WI38 (cell line): ENCODE results near the gene DLX2.

Experiments
- H3K4me3 ChIP-seq: 2 replicates; pipeline ENCODE4 v1.5.1; 2011; ENCODE audit warnings: low read depth, mild to moderate bottlenecking, control low read depth, low read length
- TF ChIP-seq, protein P1 (sequence below): IDR thresholded peaks from 2 replicates; pipeline ENCODE4 v1.5.1; 2012; ENCODE audit warnings: low read depth, mild to moderate bottlenecking, control low read depth, low read length

DLX2 gene

DNA sequence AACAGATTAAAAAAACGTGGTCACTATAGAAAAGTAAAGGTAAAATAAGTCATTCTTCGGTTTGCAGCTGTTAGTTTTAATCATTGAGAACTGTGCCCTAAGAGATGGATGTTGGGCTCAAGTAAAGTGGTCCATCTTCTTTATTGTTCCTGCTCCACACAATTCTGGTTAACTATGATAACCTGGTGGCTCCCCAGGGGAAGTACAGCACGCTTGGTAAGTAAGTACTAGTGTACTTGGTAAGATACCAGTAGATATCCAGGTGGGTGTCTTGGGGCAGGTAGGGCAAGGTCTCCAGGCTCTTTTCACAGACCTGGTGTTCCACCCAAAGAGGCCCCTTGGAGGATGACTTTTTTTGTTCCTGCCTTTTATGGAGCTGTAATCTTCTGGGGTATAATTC, 31.6 kb upstream of the DLX2 start:
- TF ChIP-seq, protein P1, sequence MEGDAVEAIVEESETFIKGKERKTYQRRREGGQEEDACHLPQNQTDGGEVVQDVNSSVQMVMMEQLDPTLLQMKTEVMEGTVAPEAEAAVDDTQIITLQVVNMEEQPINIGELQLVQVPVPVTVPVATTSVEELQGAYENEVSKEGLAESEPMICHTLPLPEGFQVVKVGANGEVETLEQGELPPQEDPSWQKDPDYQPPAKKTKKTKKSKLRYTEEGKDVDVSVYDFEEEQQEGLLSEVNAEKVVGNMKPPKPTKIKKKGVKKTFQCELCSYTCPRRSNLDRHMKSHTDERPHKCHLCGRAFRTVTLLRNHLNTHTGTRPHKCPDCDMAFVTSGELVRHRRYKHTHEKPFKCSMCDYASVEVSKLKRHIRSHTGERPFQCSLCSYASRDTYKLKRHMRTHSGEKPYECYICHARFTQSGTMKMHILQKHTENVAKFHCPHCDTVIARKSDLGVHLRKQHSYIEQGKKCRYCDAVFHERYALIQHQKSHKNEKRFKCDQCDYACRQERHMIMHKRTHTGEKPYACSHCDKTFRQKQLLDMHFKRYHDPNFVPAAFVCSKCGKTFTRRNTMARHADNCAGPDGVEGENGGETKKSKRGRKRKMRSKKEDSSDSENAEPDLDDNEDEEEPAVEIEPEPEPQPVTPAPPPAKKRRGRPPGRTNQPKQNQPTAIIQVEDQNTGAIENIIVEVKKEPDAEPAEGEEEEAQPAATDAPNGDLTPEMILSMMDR: no peak
- H3K4me3 ChIP-seq: no peak overlapping the region

DNA sequence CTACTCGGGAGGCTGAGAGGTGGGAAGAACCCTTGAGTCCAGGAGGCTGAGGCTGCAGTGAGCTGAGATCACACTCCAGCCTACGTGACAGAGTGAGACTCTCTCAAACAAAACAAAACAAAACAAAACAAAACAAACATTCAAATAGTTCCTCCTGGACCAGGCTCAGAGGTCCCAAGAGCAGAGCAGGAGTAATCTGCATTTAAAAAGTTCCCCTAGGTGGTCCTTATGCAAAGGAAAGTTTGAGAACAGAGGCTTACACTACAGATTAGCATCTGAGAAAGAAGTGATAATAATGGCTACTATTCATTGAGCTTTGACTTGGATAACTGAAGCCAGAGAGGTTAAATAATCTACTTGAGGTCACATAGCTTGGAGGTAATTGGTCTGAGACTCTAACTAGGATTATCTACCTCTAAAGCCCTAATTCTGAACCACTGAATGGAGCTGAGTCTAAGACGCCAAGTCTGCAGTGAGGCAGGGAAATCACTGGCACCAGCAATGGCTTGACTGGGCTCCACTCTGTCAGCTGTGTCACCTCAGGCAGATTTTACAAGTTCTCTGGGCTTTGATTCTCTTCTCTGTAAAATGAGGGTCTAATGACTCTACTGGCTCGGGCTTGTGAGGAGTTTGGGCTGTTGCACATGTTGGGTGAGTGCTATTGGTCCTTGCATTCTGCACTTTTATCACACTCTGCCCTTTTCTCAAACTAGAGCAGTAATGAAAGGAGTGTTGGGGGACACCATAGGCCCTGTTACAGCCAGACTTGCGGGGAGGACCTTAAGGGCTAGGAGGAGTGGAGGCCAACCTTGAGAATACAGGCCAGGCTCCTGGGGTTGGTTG, 29.2 kb upstream of the DLX2 start:
- TF ChIP-seq, protein P1: no peak

DNA sequence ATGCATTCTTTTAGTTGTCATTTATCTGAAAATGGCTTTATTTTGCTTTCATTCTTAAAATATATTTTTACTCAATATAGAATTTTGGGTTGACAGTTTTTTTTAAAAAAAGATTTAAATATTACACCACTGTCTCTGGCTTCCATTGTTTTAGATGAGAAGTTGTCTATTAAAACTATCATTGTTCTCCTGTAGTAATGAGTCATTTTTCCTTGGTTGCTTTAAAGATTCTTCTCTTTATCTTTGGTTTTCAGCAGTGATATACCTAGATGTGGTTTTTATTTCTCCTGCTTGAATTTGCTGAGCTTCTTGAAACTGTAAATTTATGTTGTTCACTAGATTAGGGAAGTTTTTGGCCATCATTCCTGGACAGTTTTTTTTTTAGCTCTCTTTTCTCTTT, 26.7 kb upstream of the DLX2 start:
- TF ChIP-seq, protein P1: no peak

More for the DNA sequence above, 29.2 kb upstream of the DLX2 start:
- H3K4me3 ChIP-seq: no peak overlapping the region

DNA sequence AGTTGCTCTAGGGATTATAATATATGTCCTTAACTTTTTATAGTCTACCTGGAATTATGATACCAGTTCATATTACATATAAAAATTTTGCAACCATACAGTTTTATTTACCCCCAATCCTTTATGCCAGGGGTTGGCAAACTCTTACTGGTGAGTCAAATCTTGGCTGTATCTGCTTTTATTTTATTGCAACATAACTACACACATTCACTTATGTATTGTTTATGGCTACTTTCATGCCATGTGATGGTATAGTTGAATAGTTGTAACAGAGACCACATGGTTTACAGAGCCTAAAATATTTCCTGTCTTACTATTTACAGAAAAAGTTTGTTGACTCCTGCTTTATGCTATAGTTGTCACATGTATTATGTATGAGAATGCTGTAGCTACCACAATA, 25.8 kb upstream of the DLX2 start:
- H3K4me3 ChIP-seq: no peak overlapping the region
- TF ChIP-seq, protein P1: no peak

More for the DNA sequence above, 26.7 kb upstream of the DLX2 start:
- no peak overlapping the region for H3K4me3 ChIP-seq

DNA sequence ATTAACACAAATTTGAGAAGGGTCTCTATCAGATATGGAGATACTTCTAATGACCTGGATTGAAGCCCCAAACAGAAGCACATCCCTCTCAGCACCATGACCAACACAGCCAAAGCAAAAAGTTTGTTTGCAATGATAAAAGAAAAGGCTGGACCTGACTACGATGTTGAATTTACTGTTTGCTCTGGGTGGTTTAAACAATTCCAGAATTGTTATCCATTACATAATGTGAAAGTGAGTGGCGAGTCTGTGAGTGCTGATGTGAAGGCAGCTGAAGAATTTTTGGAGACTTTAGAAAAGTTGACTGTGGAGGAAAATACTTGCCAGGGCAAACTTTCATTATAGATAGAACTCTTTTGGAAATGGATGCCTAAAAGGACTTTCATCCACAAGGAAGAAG, 17.4 kb upstream of the DLX2 start:
- TF ChIP-seq, protein P1: no peak
- H3K4me3 ChIP-seq: no peak overlapping the region

DNA sequence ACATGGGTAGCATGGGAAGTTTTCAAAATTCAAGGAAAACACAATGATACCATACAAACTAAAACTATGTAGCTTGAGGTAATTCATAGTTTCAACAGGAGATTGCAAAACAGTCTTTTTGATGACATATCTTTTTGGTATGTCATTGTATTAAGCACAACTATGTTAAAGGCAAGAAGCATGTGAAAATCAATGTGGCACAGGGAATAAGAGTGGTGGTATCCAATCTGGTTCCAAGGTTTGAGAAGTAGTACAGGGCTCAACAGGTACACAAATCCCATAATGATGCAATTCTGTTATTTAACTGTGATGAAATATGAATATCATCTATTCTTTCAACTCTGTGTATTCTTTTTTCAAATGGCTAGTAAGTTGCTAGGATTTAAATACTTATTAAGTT, 16.4 kb upstream of the DLX2 start:
- TF ChIP-seq, protein P1: no peak
- no peak overlapping the region for H3K4me3 ChIP-seq

DNA sequence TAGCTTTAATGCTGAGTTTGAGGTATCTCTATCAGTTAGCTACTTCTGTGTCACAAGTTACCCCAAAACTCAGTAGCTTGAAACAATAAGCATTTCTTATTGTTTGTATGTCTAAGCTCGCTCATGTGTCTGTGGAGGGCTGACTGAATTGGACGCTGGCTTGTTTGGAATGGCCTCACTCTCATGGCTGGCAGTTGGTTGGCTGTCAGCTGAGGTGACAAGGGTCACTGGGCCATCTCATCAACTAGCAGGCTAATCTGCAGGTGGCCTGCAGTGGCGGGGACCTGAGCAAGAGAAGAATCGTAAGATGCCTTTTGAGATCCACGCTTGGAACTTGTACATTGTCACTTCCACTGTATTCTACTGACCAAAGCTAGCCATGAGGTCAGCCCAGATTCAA, 13.4 kb upstream of the DLX2 start:
- TF ChIP-seq, protein P1: no peak
- no peak overlapping the region for H3K4me3 ChIP-seq
